ENCODE data around the gene POLH. TPM values are rescaled to one million over a fixed set of nuclear protein-coding genes. Genes with fewer than 3 reads are reported as not detected.
"Not testable (repeated sequence)": the region's sequence is repeated elsewhere in the genome, so short reads cannot be mapped to it uniquely, and the experiment has no call there.

The POLH gene
- total RNA-seq, 6 experiments from 2014 or later = 5.1 to 9.3 (median 6.8) TPM

DNA sequence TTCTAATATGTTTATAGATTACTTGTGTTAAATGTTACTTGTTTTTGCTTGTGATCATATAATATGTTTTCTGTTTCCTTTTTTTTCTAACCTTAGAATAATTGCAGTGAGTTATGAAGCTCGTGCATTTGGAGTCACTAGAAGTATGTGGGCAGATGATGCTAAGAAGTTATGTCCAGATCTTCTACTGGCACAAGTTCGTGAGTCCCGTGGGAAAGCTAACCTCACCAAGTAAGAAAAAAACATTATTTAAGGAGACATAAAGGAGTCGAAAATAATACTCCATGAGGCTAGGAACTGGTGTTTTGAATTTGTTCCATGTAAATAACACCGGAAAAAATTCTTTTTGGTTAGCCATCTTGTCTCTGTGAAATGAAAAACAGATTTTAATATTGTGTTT, 6.9 kb downstream of the POLH start:
- no peak overlapping the region for H3K27ac ChIP-seq
- intact Hi-C loops (cut with DNase I) = no loop called here
- no peaks in the 10 kb centered on the region for H3K27me3 ChIP-seq
- TF ChIP-seq, protein P1, sequence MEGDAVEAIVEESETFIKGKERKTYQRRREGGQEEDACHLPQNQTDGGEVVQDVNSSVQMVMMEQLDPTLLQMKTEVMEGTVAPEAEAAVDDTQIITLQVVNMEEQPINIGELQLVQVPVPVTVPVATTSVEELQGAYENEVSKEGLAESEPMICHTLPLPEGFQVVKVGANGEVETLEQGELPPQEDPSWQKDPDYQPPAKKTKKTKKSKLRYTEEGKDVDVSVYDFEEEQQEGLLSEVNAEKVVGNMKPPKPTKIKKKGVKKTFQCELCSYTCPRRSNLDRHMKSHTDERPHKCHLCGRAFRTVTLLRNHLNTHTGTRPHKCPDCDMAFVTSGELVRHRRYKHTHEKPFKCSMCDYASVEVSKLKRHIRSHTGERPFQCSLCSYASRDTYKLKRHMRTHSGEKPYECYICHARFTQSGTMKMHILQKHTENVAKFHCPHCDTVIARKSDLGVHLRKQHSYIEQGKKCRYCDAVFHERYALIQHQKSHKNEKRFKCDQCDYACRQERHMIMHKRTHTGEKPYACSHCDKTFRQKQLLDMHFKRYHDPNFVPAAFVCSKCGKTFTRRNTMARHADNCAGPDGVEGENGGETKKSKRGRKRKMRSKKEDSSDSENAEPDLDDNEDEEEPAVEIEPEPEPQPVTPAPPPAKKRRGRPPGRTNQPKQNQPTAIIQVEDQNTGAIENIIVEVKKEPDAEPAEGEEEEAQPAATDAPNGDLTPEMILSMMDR (IDR thresholded peaks at IDR 0.05) = no peak
- no peak for TF ChIP-seq POLR2A (IDR thresholded peaks at IDR 0.05)
- H3K4me1 ChIP-seq = no peaks in the 10 kb centered on the region
- ATAC-seq (no peak), DNase-seq (no peak)
- H3K9me3 ChIP-seq = no peaks in the 10 kb centered on the region
- WGBS (ENCODE audit: insufficient coverage, low coverage, low lambda C conversion rate, missing lambda C conversion rate) = 92% methylated on average over 5 of the region's 5 CpGs
- no peak overlapping the region for H3K4me3 ChIP-seq
- peaks cover 0 to 29% (median 16%) of the 10 kb centered on the region in 4 donors for H3K36me3 ChIP-seq

DNA sequence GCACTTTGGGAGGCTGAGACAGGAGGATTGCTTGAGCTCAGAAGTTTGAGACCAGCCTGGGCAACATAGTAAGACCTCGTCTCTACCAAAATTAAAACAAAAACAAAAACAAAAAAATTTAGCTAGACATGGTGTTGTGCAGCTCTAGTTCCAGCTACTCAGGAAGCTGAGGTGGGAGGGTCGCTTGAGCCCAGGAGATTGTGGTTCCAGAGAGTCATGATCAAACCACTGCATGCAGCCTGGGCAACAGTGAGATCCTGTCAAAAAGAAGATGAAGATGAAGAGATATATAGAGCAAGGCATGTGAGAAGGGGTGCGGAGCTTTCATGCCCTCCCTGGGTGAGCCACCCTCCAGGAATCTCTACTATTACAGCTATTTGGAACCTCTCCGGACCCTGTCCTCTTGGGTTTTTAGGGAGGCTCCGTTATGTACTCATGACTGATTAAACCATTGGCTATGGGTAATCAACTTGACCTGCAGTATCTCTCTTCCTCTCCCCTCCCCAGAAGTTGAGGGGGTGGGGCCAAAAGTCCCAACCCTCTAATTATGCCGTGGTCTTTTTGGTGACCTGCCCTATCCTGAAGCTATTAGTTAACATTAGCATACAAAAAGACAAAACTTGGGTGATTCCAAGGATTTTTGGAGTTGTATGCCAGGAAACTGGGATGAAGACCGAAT, 9.0 kb downstream of the POLH start:
- no peaks in the 10 kb centered on the region for H3K4me1 ChIP-seq
- intact Hi-C loops (cut with DNase I) = no loop called here
- DNase-seq = no peak
- no peaks in the 10 kb centered on the region for H3K27me3 ChIP-seq
- TF ChIP-seq POLR2A (IDR thresholded peaks at IDR 0.05) = no peak
- TF ChIP-seq, protein P1 (IDR thresholded peaks at IDR 0.05) = no peak
- WGBS (ENCODE audit: insufficient coverage, low coverage, low lambda C conversion rate, missing lambda C conversion rate) = 80% methylated on average over 7 of the region's 7 CpGs
- peaks cover 0 to 29% (median 18%) of the 10 kb centered on the region in 4 donors for H3K36me3 ChIP-seq
- no peaks in the 10 kb centered on the region for H3K9me3 ChIP-seq
- no peak overlapping the region for H3K27ac ChIP-seq
- no peak overlapping the region for H3K4me3 ChIP-seq
- no peak for ATAC-seq

DNA sequence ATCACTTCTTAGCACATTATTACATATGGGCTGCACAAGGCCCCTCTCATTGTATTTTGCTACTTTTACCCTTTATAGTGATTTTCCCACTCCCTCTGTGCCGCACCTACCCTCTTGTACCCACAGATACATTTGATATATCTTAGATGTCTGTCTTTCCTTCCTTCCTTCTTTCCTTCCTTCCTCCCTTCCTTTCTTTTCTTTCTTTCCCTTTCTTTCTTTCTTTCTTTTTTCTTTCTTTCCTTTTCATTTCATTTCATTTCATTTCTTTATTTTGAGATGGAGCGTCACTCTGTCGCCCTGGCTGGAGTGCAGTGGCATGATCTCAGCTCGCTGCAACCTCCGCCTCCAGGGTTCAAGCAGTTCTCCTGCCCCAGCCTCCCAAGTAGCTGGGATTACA, 12.2 kb downstream of the POLH start:
- Histone ChIP-seq H3K4me3 (no peak overlapping the region), H3K4me1 (no peaks in the 10 kb centered on the region), H3K27ac (no peak overlapping the region), H3K27me3 (no peaks in the 10 kb centered on the region), H3K36me3 (peaks cover 0 to 30% (median 16%) of the 10 kb centered on the region in 4 donors), H3K9me3 (no peaks in the 10 kb centered on the region)
- no peak for TF ChIP-seq POLR2A (IDR thresholded peaks at IDR 0.05)
- TF ChIP-seq, protein P1 (IDR thresholded peaks at IDR 0.05) = no peak
- ATAC-seq (no peak), DNase-seq (no peak)
- 96% methylated on average over 5 of the region's 5 CpGs for WGBS (ENCODE audit: insufficient coverage, low coverage, low lambda C conversion rate, missing lambda C conversion rate)
- intact Hi-C loops (cut with DNase I) = no loop called here

DNA sequence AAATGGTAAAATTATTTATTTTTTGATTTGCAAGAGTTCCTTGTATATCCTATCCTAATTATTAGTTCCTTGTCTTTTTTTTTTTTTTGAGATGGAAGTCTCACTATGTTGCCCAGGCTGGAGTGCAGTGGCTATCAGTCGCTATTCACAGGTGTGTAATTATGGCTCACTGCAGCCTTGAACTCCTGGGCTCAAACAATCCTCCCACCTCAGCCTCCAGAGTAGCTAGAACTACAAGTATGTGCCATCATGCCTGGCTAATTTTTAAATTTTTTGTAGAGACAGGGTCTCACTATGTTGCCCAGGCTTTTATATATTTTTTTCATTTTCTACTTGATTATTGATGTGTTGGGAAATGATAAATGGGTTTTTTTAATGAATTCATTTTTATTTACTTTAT, 13.6 kb downstream of the POLH start:
- H3K27ac ChIP-seq; H3K4me1 ChIP-seq; H3K9me3 ChIP-seq; intact Hi-C loops (cut with DNase I); H3K4me3 ChIP-seq; H3K27me3 ChIP-seq; ATAC-seq; DNase-seq: not testable (repeated sequence)
- peaks cover 0 to 22% (median 6%) of the 10 kb centered on the region in 4 donors for H3K36me3 ChIP-seq
- WGBS (ENCODE audit: insufficient coverage, low coverage, low lambda C conversion rate, missing lambda C conversion rate) = no CpG with 5 or more reads among the region's 1 CpG

DNA sequence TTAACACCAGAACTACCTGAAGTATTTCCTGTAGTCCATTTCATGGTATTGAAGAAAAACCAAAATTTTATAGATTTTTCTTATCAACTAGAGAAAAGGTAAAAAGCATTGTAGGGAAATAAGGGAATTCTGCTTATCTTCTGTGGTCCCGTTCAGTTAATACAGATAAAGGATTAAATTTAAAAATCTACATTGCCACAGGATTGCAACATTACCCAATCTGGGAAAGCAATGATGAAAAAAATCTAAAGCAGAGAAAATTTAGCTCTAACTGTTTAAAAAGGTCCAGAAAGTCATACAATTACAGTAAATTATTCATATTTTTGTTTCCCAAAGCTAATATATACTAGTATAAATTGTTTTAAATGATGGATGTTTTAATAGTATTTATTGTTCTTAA, 18.0 kb downstream of the POLH start:
- H3K9me3 ChIP-seq = no peaks in the 10 kb centered on the region
- H3K4me1 ChIP-seq = no peaks in the 10 kb centered on the region
- intact Hi-C loops (cut with DNase I) = no loop called here
- H3K36me3 ChIP-seq = peaks cover 0 to 6% (median 3%) of the 10 kb centered on the region in 4 donors
- ATAC-seq (no peak), DNase-seq (no peak)
- WGBS (ENCODE audit: insufficient coverage, low coverage, low lambda C conversion rate, missing lambda C conversion rate) = 69% methylated on average over 1 of the region's 1 CpG
- no peaks in the 10 kb centered on the region for H3K27me3 ChIP-seq
- H3K4me3 ChIP-seq = no peak overlapping the region
- TF ChIP-seq, protein P1 (IDR thresholded peaks at IDR 0.05) = no peak
- TF ChIP-seq POLR2A (IDR thresholded peaks at IDR 0.05) = no peak
- H3K27ac ChIP-seq = no peak overlapping the region

Measured in right lobe of liver (tissue), 6 donors.